Activated B cell treated with CpG ODN at 0.5 μM for 24 hours (primary cell): ENCODE data around the gene IL1RN. TPM values are rescaled to one million over a fixed set of nuclear protein-coding genes. Genes with fewer than 3 reads are reported as not detected.

Experiments used
- ATAC-seq: fragments of 200-7000 bp; cut with Tn5 transposase; one replicate; pipeline ENCODE4 v1.10.0; 2021; ENCODE audit warnings: low read depth, mild to moderate bottlenecking, moderate library complexity
- CTCF ChIA-PET: fragments of 350-600 bp; sonication (Branson Sonifier 250); formaldehyde crosslinking; loops from one replicate; lab custom pipeline; 2021; ENCODE audit warnings: antibody characterized with exemption; lab: Charles Lee
- POLR2A ChIA-PET: fragments of 350-600 bp; sonication (Branson Sonifier 250); formaldehyde crosslinking; loops from one replicate; lab custom pipeline; 2021; ENCODE audit warnings: antibody characterized with exemption; lab: Charles Lee
- DNase-seq: peaks from one replicate; pipeline ENCODE4 v3.0.0; 2022
- H3K27ac Mint-ChIP-seq: one replicate; pipeline ENCODE4 v1.8.0; 2020; ENCODE audit warnings: mixed read lengths
- H3K27me3 Mint-ChIP-seq: one replicate; pipeline ENCODE4 v1.8.0; 2021; ENCODE audit warnings: mixed read lengths
- H3K36me3 Mint-ChIP-seq: one replicate; pipeline ENCODE4 v1.8.0; 2021; ENCODE audit warnings: low read depth, mixed read lengths
- H3K4me1 Mint-ChIP-seq: one replicate; pipeline ENCODE4 v1.8.0; 2021; ENCODE audit warnings: mixed read lengths
- H3K4me3 Mint-ChIP-seq: one replicate; pipeline ENCODE4 v1.8.0; 2020; ENCODE audit warnings: mild to moderate bottlenecking, mixed read lengths
- H3K9me3 Mint-ChIP-seq: one replicate; pipeline ENCODE4 v1.8.0; 2020; ENCODE audit warnings: mixed read lengths
- intact Hi-C: fragments of 100-400 bp; cut with micrococcal nuclease; formaldehyde crosslinking; loops from one replicate; pipeline ENCODE4 v1.15.1; 2024
- total RNA-seq: library from RNA; stranded (reverse); gene quantifications from 2 replicates; pipeline ENCODE4 v1.2.3, GENCODE V29; 2022
- TF ChIP-seq, protein P1 (sequence below): fragments of 200-600 bp; IDR thresholded peaks from one replicate; pipeline ENCODE4 v1.8.0; 2022; ENCODE audit warnings: antibody characterized with exemption, mild to moderate bottlenecking

Gene IL1RN
- total RNA-seq, 1 donor from 2014 or later = not detected

DNA sequence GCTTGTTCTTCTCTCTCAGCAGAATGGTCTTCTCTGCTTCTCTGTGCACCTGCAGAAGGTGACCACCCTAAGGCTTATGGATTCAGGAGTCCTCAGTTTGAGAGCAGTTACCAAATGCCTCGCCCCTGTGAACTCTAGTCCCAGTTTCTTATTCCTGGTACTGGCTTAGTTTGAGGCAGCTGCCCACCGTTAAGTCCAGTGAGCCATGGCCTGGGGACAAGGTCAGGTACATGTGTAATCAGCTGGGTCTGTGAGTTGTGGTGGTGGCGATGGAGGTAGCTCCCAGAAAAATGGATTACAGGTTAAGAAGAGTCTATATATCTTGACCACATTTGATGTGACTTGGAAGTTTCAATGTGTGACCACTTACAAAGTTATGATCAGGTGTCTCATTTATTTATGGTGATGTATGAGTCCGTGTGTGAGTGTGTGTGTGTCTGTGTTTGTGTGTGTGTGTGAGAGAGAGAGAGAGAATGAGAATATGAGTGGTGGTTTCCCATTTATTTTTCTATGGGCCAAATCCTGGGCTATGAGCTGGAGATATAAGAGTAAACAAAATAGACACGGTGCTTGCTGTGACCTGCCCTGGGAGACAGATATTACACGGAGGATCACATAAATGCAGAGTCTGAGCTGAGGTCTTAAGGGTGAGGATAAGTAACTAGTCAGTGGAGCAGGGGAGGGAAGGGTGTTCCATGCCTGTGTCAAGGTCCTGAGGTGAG is 13.0 kb upstream of the IL1RN start:
- H3K27ac Mint-ChIP-seq = no peak overlapping the region
- POLR2A ChIA-PET = interaction anchor here (0.6 kb wide), 1 partner anchor 27 kb away, joined by 3 read pairs; no protein-coding TSS in a partner anchor
- DNase-seq (no peak), ATAC-seq (no peak)
- intact Hi-C loops = no loop called here
- CTCF ChIA-PET = interaction anchor here (0.6 to 1.0 kb wide), 3 partner anchors 24 to 85 kb away, joined by 3 to 4 read pairs (median 3); no protein-coding TSS in a partner anchor
- H3K4me3 Mint-ChIP-seq = no peak overlapping the region
- H3K36me3 Mint-ChIP-seq = no peaks in the 10 kb centered on the region
- H3K9me3 Mint-ChIP-seq = no peaks in the 10 kb centered on the region
- no peaks in the 10 kb centered on the region for H3K27me3 Mint-ChIP-seq
- H3K4me1 Mint-ChIP-seq = peaks cover 6% of the 10 kb centered on the region
- TF ChIP-seq, protein P1, sequence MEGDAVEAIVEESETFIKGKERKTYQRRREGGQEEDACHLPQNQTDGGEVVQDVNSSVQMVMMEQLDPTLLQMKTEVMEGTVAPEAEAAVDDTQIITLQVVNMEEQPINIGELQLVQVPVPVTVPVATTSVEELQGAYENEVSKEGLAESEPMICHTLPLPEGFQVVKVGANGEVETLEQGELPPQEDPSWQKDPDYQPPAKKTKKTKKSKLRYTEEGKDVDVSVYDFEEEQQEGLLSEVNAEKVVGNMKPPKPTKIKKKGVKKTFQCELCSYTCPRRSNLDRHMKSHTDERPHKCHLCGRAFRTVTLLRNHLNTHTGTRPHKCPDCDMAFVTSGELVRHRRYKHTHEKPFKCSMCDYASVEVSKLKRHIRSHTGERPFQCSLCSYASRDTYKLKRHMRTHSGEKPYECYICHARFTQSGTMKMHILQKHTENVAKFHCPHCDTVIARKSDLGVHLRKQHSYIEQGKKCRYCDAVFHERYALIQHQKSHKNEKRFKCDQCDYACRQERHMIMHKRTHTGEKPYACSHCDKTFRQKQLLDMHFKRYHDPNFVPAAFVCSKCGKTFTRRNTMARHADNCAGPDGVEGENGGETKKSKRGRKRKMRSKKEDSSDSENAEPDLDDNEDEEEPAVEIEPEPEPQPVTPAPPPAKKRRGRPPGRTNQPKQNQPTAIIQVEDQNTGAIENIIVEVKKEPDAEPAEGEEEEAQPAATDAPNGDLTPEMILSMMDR = no peak

DNA sequence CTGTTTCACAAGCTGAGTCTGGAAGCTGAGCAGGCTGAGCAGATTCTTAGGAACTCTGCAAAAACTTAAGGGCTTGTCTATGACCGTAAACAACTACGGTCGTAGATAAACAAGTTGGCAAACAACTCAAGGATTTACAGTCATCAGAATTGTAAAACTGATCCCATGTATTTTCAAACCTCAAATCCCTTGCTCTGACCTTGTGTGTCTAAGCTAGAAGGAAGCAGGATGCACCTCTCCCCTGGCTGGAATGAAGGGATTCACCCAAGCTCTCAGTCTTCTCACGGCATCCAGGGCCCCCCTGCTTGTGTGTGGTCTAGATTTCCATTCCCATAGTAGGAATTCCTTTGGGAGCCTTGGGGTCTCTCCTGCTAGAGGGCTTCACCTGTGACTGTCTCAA is 12.4 kb upstream of the IL1RN start:
- TF ChIP-seq, protein P1 = no peak
- H3K27me3 Mint-ChIP-seq = no peaks in the 10 kb centered on the region
- H3K4me1 Mint-ChIP-seq = peaks cover 6% of the 10 kb centered on the region
- no peaks in the 10 kb centered on the region for H3K36me3 Mint-ChIP-seq
- intact Hi-C loops = no loop called here
- no peaks in the 10 kb centered on the region for H3K9me3 Mint-ChIP-seq
- no peak overlapping the region for H3K27ac Mint-ChIP-seq
- DNase-seq (no peak), ATAC-seq (no peak)
- H3K4me3 Mint-ChIP-seq = no peak overlapping the region
- ChIA-PET POLR2A (interaction anchor here (0.6 kb wide), 1 partner anchor 26 kb away, joined by 3 read pairs; no protein-coding TSS in a partner anchor), CTCF (interaction anchor here (0.8 kb wide), 1 partner anchor 84 kb away, joined by 3 read pairs; no protein-coding TSS in a partner anchor)

DNA sequence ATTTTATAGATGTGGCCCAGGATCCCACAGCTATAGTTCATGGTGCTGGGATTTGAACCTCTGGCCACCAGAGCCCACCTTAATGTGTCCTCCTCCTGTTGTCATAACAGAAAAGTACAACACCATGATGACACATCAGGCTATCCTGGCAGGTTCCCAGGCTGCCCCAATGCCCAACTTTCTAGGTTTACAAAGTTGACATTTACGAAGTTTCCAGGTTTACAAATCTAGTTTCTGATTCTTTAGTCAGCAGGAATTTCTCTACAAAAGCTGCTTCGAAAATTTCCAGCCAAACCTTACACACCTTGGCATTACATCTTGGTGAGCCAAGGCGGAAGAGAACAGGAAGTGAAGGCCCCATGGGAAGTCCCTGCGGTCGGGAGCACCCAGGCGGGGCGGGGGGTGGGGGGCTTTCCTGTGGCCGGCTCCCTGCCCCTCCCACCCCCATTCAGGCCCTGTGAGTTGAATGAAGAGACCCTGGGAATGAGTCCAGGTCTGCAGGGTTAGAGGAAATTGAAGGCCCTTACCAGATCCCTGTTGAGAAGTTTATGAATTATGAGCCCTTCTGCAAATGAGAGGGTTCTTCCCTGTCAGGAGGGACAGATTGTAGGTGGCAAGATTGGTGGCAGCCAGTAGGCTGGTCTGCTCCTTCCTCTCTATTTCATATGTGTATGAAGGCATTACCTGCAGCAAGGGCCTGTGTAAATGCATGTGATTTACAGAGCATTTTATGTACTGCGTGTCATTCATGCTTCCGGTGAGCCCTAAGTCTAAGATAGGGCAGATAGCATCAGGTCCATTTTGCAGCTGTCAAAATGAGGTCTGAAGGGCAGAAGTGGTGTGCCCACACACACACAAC is 11.1 kb upstream of the IL1RN start:
- peak overlapping the region; percentile 42 for H3K4me3 Mint-ChIP-seq
- POLR2A ChIA-PET = interaction anchor here (0.6 kb wide), 1 partner anchor 11 kb away, joined by 5 read pairs; the partner anchor contains the start of gene IL1RN
- intact Hi-C loops = no loop called here
- H3K4me1 Mint-ChIP-seq = peaks cover 17% of the 10 kb centered on the region
- TF ChIP-seq, protein P1 = no peak
- no peaks in the 10 kb centered on the region for H3K27me3 Mint-ChIP-seq
- H3K36me3 Mint-ChIP-seq = no peaks in the 10 kb centered on the region
- CTCF ChIA-PET = interaction anchor here (1.3 kb wide), 1 partner anchor 36 kb away, joined by 4 read pairs; no protein-coding TSS in a partner anchor
- H3K9me3 Mint-ChIP-seq = no peaks in the 10 kb centered on the region
- H3K27ac Mint-ChIP-seq = no peak overlapping the region
- peak; percentile 80 for ATAC-seq
- peak; percentile 28 for DNase-seq

DNA sequence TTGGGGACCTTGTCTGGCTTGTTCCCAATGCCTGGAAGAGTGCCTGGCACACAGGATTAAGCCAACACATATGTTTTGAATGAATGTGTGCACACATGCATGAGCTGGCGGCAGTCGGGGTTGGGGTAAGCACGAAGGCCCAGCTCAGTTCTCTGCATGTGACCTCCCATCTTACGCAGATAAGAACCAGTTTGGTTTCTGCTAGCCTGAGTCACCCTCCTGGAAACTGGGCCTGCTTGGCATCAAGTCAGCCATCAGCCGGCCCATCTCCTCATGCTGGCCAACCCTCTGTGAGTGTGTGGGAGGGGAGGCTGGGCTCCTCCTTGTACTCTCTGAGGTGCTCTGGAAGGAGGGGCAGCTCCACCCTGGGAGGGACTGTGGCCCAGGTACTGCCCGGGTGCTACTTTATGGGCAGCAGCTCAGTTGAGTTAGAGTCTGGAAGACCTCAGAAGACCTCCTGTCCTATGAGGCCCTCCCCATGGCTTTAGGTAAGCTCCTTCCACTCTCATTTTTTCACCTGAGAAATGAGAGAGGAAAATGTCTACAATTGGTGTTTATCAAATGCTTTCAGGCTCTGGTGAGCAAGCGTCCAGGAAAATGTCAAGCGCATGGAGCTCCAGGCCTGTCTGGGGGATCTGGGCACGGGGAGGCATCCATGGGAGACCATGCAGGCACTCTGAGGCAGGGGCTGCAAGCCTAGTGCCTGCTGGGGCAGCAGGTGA is 9.7 kb upstream of the IL1RN start:
- TF ChIP-seq, protein P1 = no peak
- no peak for ATAC-seq
- Mint-ChIP-seq H3K9me3 (no peaks in the 10 kb centered on the region), H3K27me3 (no peaks in the 10 kb centered on the region), H3K36me3 (no peaks in the 10 kb centered on the region), H3K4me1 (peaks cover 17% of the 10 kb centered on the region), H3K4me3 (no peak overlapping the region), H3K27ac (no peak overlapping the region)
- no peak for DNase-seq
- ChIA-PET CTCF (interaction anchor here (0.7 kb wide), 1 partner anchor 37 kb away, joined by 3 read pairs; no protein-coding TSS in a partner anchor), POLR2A (interaction anchor here (0.8 kb wide), 1 partner anchor 19 kb away, joined by 3 read pairs; no protein-coding TSS in a partner anchor)
- intact Hi-C loops = no loop called here
